PFSK-1 (cell line): Measurements from ENCODE around the gene LDLRAD4.

Experiments
- FOXP2 ChIP-seq: optimal IDR thresholded peaks from 2 replicates; pipeline ENCODE3; 2011; ENCODE audit warnings: borderline replicate concordance, control low read depth, inconsistent platforms; ENCODE audit not compliant: insufficient read depth; ENCODE audit errors: extremely low read length, extremely low read depth
- POLR2AphosphoS5 ChIP-seq: IDR thresholded peaks from 2 replicates; pipeline ENCODE4 v1.6.1; 2012; ENCODE audit warnings: low read depth, mild to moderate bottlenecking, control low read depth, low read length, moderate library complexity
- REST ChIP-seq, 2 experiments: IDR thresholded peaks; 2 replicates each; pipeline versions ENCODE4 v1.6.1 to v1.8.0; 2011 to 2012; ENCODE audit warnings: low read depth in 2 of 2, low read length in 2 of 2, control low read depth in 1 of 2, inconsistent platforms in 1 of 2, mild to moderate bottlenecking in 1 of 2, moderate library complexity in 1 of 2; ENCODE audit not compliant: insufficient read depth in 1 of 2
- SIN3A ChIP-seq: IDR thresholded peaks from 2 replicates; pipeline ENCODE4 v1.6.1; 2012; ENCODE audit warnings: mild to moderate bottlenecking, low read length, moderate library complexity, borderline replicate concordance; ENCODE audit not compliant: insufficient read depth
- TAF1 ChIP-seq: IDR thresholded peaks from 2 replicates; pipeline ENCODE4 v1.6.1; 2012; ENCODE audit warnings: low read length, control low read depth, borderline replicate concordance; ENCODE audit not compliant: insufficient read depth

Gene LDLRAD4

GRCh38 chr18:13336841-13337240 lies 118.3 kb downstream of the LDLRAD4 start:
- TF ChIP-seq TAF1, result no peak

- no peak for TF ChIP-seq SIN3A
- TF ChIP-seq FOXP2, result no peak
- no peak for TF ChIP-seq REST (IDR thresholded peaks at IDR 0.05; ENCODE audit: insufficient read depth in 1 of 2, low read depth in 2 of 2, low read length in 2 of 2)
- TF ChIP-seq POLR2AphosphoS5, result no peak
- no peak for TF ChIP-seq TAF1
Measured at GRCh38 chr18:13337369-13337768, 118.8 kb downstream of the LDLRAD4 start.

GRCh38 chr18:13338318-13338717 lies 119.8 kb downstream of the LDLRAD4 start:
- TF ChIP-seq POLR2AphosphoS5, result no peak
- no peak for TF ChIP-seq REST (IDR thresholded peaks at IDR 0.05; ENCODE audit: insufficient read depth in 1 of 2, low read depth in 2 of 2, low read length in 2 of 2)
- no peak for TF ChIP-seq TAF1
- no peak for TF ChIP-seq SIN3A

GRCh38 chr18:13339653-13340052 lies 121.1 kb downstream of the LDLRAD4 start:
- TF ChIP-seq SIN3A (no peak), POLR2AphosphoS5 (no peak), TAF1 (no peak), FOXP2 (no peak), REST (IDR thresholded peaks at IDR 0.05; ENCODE audit: insufficient read depth in 1 of 2, low read depth in 2 of 2, low read length in 2 of 2) (no peak)

GRCh38 chr18:13353084-13353823 lies 134.7 kb downstream of the LDLRAD4 start:
- TF ChIP-seq TAF1, result no peak
- no peak for TF ChIP-seq FOXP2
- no peak for TF ChIP-seq REST (IDR thresholded peaks at IDR 0.05; ENCODE audit: insufficient read depth in 1 of 2, low read depth in 2 of 2, low read length in 2 of 2)
- TF ChIP-seq SIN3A, result no peak
- no peak for TF ChIP-seq POLR2AphosphoS5
